A549 treated with RU486 at 1 μM for 4 hours (cell line): ENCODE results near the gene NINL. TPM values are rescaled to one million over a fixed set of nuclear protein-coding genes. Genes with fewer than 3 reads are reported as not detected.

Source experiments
- total RNA-seq: library from RNA; stranded (reverse); fragments of 200-300 nt; extraction: Qiagen RNA extraction; gene quantifications from 5 replicates; pipeline ENCODE4 v1.2.3, GENCODE V29; 2022; ENCODE audit warnings: low read depth

The NINL gene
- total RNA-seq, result 13.6 to 15.7 TPM (median 15.2 TPM) in 5 replicates

DNA sequence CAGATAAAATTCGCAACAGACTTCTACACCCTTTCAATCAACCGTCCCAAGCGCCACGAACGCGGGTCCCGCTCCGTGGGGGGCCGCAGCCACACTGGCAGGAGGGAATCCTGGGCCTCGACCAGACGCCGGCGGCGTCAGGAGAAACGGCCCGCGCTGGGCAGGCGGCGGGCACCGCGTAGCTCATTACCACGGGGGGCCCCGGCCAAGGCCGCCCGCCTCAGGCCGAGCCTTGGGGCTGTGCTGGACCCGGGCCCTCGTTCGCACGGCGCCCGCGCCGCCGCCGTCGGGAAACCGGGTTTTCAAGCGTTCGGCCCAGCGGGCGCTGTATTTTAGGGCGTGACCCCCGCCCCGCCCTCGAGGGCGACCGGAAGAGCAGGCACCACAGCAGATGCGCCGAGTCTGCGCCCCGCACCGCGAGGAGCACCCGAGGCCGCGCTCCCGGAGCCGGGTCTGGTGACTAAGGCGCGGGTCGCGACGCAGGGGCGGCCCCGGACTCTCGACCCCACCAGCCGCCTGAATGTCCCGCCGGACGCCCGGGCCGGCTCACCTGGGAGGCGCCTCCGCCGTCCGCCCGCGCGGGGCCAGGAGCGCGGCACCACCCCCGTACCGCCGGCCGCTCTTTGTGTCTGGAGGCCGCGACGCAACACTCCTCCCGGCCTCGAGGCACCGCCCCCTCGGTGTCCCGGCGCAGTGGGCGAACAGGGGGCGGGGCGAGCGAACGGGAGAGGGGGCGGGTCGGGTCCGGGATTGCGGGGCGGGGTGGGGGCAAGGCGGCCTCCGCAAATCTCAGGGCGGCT, at the start of gene NINL:
Gene NINL, minus strand, starts transcription at position 627 of the 800 bp plus-strand sequence. CDS start 58,944 bp downstream, outside the sequence.

DNA sequence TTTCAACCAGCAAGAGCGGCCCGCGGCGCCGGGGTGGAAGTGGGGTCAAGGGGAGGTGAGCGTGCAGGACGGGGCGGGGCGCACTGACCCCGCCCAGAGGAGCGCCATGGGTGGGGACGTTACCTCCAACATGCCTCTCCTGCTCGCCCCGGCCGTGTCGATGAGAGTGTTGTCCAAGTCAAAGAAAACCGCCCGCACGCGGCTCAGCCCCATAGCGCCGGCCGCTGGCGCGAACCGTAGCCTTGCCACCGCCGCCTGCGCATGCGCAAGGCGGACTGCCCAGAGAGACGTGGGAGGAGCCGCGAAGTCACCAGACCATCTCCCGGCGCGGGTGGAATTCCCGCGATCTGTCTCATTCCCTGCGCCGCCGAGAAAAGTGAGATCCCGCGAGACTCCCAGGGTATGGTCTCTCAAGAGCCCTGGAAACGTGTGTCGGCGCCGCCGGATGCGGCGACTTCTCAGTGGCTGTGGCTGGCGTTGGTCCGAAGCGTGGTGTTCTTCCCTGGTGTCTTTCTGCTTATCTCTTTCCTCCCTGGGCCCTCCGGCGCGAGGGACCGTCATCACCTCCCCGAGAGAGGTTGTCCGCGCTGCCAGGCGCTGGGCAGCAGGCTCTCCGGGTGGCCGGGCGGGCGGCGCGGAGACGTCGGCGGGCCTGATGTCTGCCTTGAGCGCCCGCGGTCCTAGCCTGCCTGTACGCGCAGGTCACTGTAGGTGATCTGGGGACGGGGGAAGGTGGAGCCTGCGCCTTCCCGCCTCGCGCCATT, 38.6 kb upstream of the NINL start, which contains the start of gene NANP:
Gene NANP, minus strand, starts transcription at position 279 of the 764 bp plus-strand sequence. Its CDS starts 66 bp downstream, at position 213.

DNA sequence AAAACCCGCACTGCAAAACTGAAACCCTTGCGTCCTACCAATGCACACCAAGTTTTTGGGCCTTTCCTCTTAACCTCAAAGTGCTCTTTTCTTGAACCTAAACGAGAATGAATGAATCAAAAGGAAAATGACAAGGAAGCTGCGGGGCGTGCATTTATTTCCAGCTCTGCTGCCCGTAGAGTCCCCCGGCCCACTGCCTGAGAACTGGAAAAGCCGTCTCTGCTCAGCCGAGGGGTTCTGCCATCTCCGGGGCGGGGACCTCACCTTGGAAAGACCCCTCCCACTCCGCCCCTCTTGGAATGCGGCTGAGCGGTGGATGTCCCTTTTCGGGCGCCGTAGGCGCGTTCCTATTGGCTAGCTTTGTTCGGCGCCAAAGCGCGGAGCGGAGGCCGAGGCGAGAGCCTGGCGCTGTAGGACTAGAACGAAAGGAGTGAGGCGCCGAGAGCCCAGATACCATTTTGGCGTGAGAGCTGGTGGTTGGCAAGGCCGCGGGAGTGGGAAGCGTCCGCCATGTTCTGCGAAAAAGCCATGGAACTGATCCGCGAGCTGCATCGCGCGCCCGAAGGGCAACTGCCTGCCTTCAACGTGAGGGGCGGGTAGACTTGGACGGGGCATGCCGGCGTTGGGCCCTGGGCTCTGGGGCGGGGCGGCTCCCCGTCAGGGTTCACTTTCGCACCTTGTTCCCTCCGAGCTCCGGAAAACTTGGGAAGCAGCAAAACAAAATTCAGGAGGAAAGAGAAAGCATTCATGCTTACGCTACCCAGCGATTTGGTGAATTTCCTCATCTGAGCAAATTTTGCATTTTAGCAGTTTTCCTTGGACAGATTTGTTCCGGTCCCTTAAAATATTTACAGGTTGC, 177.8 kb downstream of the NINL start, which contains the start of gene GINS1:
Gene GINS1, plus strand, starts transcription at position 363 of the 859 bp plus-strand sequence. Its CDS starts 148 bp downstream, at position 511.

Other genes with a start within 250 kb of the NINL start
- 76.5 to 112 TPM (median 100 TPM) in 5 replicates for gene ABHD12, start 194.7 kb downstream of the NINL start, total RNA-seq
- gene GINS1, start 177.9 kb downstream of the NINL start, total RNA-seq, result 21.7 to 35.7 TPM (median 34.4 TPM) in 5 replicates
- gene NANP, start 38.5 kb upstream of the NINL start, total RNA-seq, result 4.7 to 8.6 TPM (median 8.5 TPM) in 5 replicates
- gene ZNF337, start 111.3 kb upstream of the NINL start, total RNA-seq, result 15.9 to 20.1 TPM (median 17.3 TPM) in 5 replicates